Cardiac fibroblast (primary cell): ENCODE data around the gene RFX2.

Experiments
- DNase-seq, 2 donors: peaks; one replicate each; pipeline versions ENCODE4 v3.0.0 to v3.0.0-alpha.2; 2010; ENCODE audit warnings: low read depth in 2 of 2
- H3K4me3 ChIP-seq, 2 donors: replicated peaks in 1 of 2; 1 replicate in 1 of 2; 2 replicates in 1 of 2; pipeline ENCODE4 v1.5.1; 2011; ENCODE audit warnings: low read depth in 2 of 2, low read length in 2 of 2, mild to moderate bottlenecking in 2 of 2, moderate library complexity in 1 of 2
- CTCF ChIP-seq: IDR thresholded peaks from one replicate; pipeline ENCODE4 v1.5.1; 2011; ENCODE audit warnings: low read depth, mild to moderate bottlenecking, low read length, inconsistent platforms

RFX2 gene

GRCh38 chr19:5997371-5997770 is 112.9 kb downstream of the RFX2 start:
- no peak for DNase-seq
- peak; percentile 16 for TF ChIP-seq CTCF
- no peak overlapping the region for H3K4me3 ChIP-seq

- no peak overlapping the region for H3K4me3 ChIP-seq
- no peak for TF ChIP-seq CTCF
- DNase-seq = no peak
Measured at GRCh38 chr19:5996623-5997320, 113.5 kb downstream of the RFX2 start.

- no peak for DNase-seq
- no peak for TF ChIP-seq CTCF
- H3K4me3 ChIP-seq = no peak overlapping the region
Measured at GRCh38 chr19:5996102-5996501, 114.2 kb downstream of the RFX2 start.

- no peak for DNase-seq
- no peak overlapping the region for H3K4me3 ChIP-seq
- TF ChIP-seq CTCF = no peak
Measured at GRCh38 chr19:5995606-5996005, 114.7 kb downstream of the RFX2 start.

GRCh38 chr19:5994405-5995165 is 115.7 kb downstream of the RFX2 start:
- no peak for DNase-seq
- no peak for TF ChIP-seq CTCF
- H3K4me3 ChIP-seq = no peak overlapping the region

GRCh38 chr19:5993648-5994358 is 116.5 kb downstream of the RFX2 start:
- no peak for TF ChIP-seq CTCF
- DNase-seq = peak in 1 of 2 donors; percentile 33
- H3K4me3 ChIP-seq = no peak overlapping the region
